HL-60 (cell line): ENCODE measurements around the gene IL17RD.

ENCODE experiments used
- GABPA ChIP-seq: IDR thresholded peaks from 2 replicates; pipeline ENCODE4 v1.6.1; 2012; ENCODE audit warnings: low read depth
- POLR2AphosphoS5 ChIP-seq: IDR thresholded peaks from 2 replicates; pipeline ENCODE4 v1.6.1; 2012; ENCODE audit warnings: low read depth
- SPI1 ChIP-seq: IDR thresholded peaks from 2 replicates; pipeline ENCODE4 v1.6.1; 2012; ENCODE audit warnings: low read depth, mild to moderate bottlenecking, borderline replicate concordance
- TF ChIP-seq, protein P1 (sequence below): IDR thresholded peaks from one replicate; pipeline ENCODE4 v1.5.1; 2011; ENCODE audit warnings: low read length, control low read depth, inconsistent platforms; ENCODE audit not compliant: insufficient read depth
- TF ChIP-seq, protein P2 (sequence below): IDR thresholded peaks from 2 replicates; pipeline ENCODE4 v1.6.1; 2012; ENCODE audit warnings: low read depth; ENCODE audit not compliant: insufficient replicate concordance

DNA sequence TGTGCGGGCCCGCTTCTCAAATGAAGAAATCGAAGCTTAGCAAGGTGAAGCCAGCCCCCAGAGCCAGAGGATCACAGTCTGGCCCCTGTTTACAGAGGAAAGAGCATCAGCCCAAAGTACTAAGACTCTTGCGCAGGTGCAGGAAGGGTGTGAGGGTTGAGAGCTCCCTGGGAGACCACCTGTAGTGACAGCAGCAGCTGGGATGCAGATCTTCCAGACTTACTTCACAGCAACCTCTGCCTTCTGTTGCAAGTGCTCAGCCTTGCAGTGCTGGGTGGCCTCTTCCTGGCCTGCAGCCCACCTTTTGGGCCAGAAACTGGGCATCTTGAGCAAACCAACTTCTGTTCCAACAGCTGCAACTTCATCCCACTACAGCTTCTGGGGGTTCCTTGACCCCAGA is 85.0 kb downstream of the IL17RD start:
- TF ChIP-seq, protein P1, sequence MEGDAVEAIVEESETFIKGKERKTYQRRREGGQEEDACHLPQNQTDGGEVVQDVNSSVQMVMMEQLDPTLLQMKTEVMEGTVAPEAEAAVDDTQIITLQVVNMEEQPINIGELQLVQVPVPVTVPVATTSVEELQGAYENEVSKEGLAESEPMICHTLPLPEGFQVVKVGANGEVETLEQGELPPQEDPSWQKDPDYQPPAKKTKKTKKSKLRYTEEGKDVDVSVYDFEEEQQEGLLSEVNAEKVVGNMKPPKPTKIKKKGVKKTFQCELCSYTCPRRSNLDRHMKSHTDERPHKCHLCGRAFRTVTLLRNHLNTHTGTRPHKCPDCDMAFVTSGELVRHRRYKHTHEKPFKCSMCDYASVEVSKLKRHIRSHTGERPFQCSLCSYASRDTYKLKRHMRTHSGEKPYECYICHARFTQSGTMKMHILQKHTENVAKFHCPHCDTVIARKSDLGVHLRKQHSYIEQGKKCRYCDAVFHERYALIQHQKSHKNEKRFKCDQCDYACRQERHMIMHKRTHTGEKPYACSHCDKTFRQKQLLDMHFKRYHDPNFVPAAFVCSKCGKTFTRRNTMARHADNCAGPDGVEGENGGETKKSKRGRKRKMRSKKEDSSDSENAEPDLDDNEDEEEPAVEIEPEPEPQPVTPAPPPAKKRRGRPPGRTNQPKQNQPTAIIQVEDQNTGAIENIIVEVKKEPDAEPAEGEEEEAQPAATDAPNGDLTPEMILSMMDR, result no peak
- TF ChIP-seq, protein P2, sequence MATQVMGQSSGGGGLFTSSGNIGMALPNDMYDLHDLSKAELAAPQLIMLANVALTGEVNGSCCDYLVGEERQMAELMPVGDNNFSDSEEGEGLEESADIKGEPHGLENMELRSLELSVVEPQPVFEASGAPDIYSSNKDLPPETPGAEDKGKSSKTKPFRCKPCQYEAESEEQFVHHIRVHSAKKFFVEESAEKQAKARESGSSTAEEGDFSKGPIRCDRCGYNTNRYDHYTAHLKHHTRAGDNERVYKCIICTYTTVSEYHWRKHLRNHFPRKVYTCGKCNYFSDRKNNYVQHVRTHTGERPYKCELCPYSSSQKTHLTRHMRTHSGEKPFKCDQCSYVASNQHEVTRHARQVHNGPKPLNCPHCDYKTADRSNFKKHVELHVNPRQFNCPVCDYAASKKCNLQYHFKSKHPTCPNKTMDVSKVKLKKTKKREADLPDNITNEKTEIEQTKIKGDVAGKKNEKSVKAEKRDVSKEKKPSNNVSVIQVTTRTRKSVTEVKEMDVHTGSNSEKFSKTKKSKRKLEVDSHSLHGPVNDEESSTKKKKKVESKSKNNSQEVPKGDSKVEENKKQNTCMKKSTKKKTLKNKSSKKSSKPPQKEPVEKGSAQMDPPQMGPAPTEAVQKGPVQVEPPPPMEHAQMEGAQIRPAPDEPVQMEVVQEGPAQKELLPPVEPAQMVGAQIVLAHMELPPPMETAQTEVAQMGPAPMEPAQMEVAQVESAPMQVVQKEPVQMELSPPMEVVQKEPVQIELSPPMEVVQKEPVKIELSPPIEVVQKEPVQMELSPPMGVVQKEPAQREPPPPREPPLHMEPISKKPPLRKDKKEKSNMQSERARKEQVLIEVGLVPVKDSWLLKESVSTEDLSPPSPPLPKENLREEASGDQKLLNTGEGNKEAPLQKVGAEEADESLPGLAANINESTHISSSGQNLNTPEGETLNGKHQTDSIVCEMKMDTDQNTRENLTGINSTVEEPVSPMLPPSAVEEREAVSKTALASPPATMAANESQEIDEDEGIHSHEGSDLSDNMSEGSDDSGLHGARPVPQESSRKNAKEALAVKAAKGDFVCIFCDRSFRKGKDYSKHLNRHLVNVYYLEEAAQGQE, result no peak
- TF ChIP-seq POLR2AphosphoS5, result no peak
- TF ChIP-seq GABPA, result no peak
- no peak for TF ChIP-seq SPI1
